Activated CD8-positive, alpha-beta memory T cell treated with anti-CD3 and anti-CD28 coated beads for 1 hour (primary cell): Measurements from ENCODE around the gene S1PR2.
"Not testable (repeated sequence)": the region's sequence is repeated elsewhere in the genome, so short reads cannot be mapped to it uniquely, and the experiment has no call there.

Experiments
- DNase-seq, 2 donors: peaks; one replicate each; pipeline ENCODE4 v3.0.0-alpha.2; 2020; ENCODE audit warnings: low read depth in 1 of 2; ENCODE audit errors: extremely low read depth in 1 of 2

S1PR2 gene

GRCh38 chr19:10192922-10193321 lies 38.2 kb downstream of the S1PR2 start:
- no peak for DNase-seq

- DNase-seq = no peak
These were observed 39.8 kb downstream of the S1PR2 start for GRCh38 chr19:10191347-10191746.

- no peak for DNase-seq
These were observed 41.1 kb downstream of the S1PR2 start for GRCh38 chr19:10190026-10190425.

GRCh38 chr19:10189616-10190015 lies 41.5 kb downstream of the S1PR2 start:
- DNase-seq = no peak

- no peak for DNase-seq
These were observed 43.8 kb downstream of the S1PR2 start for GRCh38 chr19:10187315-10187714.

- DNase-seq = no peak
These were observed 46.5 kb downstream of the S1PR2 start for GRCh38 chr19:10184636-10185035.

- no peak for DNase-seq
These were observed 47.2 kb downstream of the S1PR2 start for GRCh38 chr19:10183926-10184325.

- DNase-seq = no peak
These were observed 48.3 kb downstream of the S1PR2 start for GRCh38 chr19:10182847-10183246.

- no peak for DNase-seq
These were observed 49.1 kb downstream of the S1PR2 start for GRCh38 chr19:10182076-10182475.

- no peak for DNase-seq
These were observed 50.7 kb downstream of the S1PR2 start for GRCh38 chr19:10180459-10180858.

GRCh38 chr19:10180024-10180423 lies 51.1 kb downstream of the S1PR2 start:
- DNase-seq = not testable (repeated sequence)

GRCh38 chr19:10173527-10173926 lies 57.6 kb downstream of the S1PR2 start:
- DNase-seq = no peak
